ENCODE data around the gene SLX4IP.

DNA sequence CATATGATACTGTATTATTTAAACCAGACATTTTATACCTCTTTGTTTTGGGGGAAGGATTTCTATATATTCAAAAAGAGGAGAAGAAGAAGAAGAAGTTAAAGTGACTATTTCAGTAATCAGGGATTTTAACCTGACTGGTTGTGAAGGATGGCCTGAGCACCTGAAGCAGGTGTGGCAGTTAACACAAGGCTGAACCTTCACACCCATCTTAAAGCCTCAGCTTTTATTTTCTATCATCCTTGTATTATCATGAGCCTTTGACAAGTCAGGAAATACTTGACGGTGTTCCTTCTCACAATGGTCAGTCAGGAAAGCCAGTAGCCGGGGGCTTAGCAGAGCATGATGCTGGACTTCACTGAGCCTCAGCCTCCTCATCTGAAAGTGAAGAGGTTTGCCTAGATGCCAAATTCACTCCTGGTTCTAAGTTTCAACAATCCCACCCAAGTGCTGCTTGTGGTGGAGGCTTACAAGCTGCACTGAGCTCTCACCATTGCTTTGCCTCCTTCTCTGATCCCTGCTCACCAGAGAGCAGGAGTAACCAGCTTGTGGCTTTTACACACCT is 121.5 kb downstream of the SLX4IP start:
- TF ChIP-seq ZNF2 (tag by site-specific recombination; IDR thresholded peaks at IDR 0.05) (no peak), YY1 (tag by site-specific recombination; IDR thresholded peaks at IDR 0.05) (no peak), ZNF311 (tag by site-specific recombination; IDR thresholded peaks at IDR 0.05; ENCODE audit: borderline replicate concordance) (no peak), ZNF341 (tag by site-specific recombination; IDR thresholded peaks at IDR 0.05; ENCODE audit: low read depth) (no peak), SP2 (tag by site-specific recombination; IDR thresholded peaks at IDR 0.05) (no peak), ZNF174 (tag by site-specific recombination; IDR thresholded peaks at IDR 0.05) (no peak), ZNF785 (tag by site-specific recombination; IDR thresholded peaks at IDR 0.05) (no peak), ZNF274 (IDR thresholded peaks at IDR 0.05; ENCODE audit: low read length) (no peak), ZNF274 (tag by site-specific recombination; IDR thresholded peaks at IDR 0.05; ENCODE audit: borderline replicate concordance) (no peak), ZNF354C (tag by site-specific recombination; IDR thresholded peaks at IDR 0.05; ENCODE audit: borderline replicate concordance, low read depth) (no peak)
- TF ChIP-seq, protein P1, sequence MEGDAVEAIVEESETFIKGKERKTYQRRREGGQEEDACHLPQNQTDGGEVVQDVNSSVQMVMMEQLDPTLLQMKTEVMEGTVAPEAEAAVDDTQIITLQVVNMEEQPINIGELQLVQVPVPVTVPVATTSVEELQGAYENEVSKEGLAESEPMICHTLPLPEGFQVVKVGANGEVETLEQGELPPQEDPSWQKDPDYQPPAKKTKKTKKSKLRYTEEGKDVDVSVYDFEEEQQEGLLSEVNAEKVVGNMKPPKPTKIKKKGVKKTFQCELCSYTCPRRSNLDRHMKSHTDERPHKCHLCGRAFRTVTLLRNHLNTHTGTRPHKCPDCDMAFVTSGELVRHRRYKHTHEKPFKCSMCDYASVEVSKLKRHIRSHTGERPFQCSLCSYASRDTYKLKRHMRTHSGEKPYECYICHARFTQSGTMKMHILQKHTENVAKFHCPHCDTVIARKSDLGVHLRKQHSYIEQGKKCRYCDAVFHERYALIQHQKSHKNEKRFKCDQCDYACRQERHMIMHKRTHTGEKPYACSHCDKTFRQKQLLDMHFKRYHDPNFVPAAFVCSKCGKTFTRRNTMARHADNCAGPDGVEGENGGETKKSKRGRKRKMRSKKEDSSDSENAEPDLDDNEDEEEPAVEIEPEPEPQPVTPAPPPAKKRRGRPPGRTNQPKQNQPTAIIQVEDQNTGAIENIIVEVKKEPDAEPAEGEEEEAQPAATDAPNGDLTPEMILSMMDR (tag by site-specific recombination; IDR thresholded peaks at IDR 0.05), result no peak
- TF ChIP-seq, protein P2, sequence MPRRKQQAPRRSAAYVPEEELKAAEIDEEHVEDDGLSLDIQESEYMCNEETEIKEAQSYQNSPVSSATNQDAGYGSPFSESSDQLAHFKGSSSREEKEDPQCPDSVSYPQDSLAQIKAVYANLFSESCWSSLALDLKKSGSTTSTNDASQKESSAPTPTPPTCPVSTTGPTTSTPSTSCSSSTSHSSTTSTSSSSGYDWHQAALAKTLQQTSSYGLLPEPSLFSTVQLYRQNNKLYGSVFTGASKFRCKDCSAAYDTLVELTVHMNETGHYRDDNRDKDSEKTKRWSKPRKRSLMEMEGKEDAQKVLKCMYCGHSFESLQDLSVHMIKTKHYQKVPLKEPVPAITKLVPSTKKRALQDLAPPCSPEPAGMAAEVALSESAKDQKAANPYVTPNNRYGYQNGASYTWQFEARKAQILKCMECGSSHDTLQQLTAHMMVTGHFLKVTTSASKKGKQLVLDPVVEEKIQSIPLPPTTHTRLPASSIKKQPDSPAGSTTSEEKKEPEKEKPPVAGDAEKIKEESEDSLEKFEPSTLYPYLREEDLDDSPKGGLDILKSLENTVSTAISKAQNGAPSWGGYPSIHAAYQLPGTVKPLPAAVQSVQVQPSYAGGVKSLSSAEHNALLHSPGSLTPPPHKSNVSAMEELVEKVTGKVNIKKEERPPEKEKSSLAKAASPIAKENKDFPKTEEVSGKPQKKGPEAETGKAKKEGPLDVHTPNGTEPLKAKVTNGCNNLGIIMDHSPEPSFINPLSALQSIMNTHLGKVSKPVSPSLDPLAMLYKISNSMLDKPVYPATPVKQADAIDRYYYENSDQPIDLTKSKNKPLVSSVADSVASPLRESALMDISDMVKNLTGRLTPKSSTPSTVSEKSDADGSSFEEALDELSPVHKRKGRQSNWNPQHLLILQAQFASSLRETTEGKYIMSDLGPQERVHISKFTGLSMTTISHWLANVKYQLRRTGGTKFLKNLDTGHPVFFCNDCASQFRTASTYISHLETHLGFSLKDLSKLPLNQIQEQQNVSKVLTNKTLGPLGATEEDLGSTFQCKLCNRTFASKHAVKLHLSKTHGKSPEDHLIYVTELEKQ (tag by site-specific recombination; IDR thresholded peaks at IDR 0.05; ENCODE audit: borderline replicate concordance), result no peak
- TF ChIP-seq, protein P3, sequence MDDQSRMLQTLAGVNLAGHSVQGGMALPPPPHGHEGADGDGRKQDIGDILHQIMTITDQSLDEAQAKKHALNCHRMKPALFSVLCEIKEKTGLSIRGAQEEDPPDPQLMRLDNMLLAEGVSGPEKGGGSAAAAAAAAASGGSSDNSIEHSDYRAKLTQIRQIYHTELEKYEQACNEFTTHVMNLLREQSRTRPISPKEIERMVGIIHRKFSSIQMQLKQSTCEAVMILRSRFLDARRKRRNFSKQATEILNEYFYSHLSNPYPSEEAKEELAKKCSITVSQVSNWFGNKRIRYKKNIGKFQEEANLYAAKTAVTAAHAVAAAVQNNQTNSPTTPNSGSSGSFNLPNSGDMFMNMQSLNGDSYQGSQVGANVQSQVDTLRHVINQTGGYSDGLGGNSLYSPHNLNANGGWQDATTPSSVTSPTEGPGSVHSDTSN (CRISPR knock-in tag; IDR thresholded peaks at IDR 0.05), result no peak

Data from HEK293 (cell line).